HUES6 (cell line): Measurements from ENCODE around the gene TMX2.
"Not testable (repeated sequence)": the region's sequence is repeated elsewhere in the genome, so short reads cannot be mapped to it uniquely, and the experiment has no call there.

Experiments used
- H3K27ac ChIP-seq: 2 replicates; pipeline ENCODE4 v1.7.0; 2013; ENCODE audit warnings: low read depth, mild to moderate bottlenecking, low read length, inconsistent platforms
- H3K27me3 ChIP-seq: 2 replicates; pipeline ENCODE4 v1.6.1; 2013; ENCODE audit warnings: low read length; ENCODE audit not compliant: control insufficient read depth, insufficient read depth
- H3K36me3 ChIP-seq: 2 replicates; pipeline ENCODE4 v1.6.1; 2013; ENCODE audit warnings: low read length; ENCODE audit not compliant: control insufficient read depth, insufficient read depth
- H3K4me1 ChIP-seq: 2 replicates; pipeline ENCODE4 v1.6.1; 2013; ENCODE audit warnings: low read length; ENCODE audit not compliant: control insufficient read depth, insufficient read depth
- H3K4me3 ChIP-seq: 2 replicates; pipeline ENCODE4 v1.5.1; 2013; ENCODE audit warnings: low read depth, low read length
- H3K9ac ChIP-seq: one replicate; pipeline ENCODE4 v1.6.1; 2013; ENCODE audit warnings: mild to moderate bottlenecking, low read length
- H3K9me3 ChIP-seq: 2 replicates; pipeline ENCODE4 v1.6.1; 2013; ENCODE audit warnings: low read depth, low read length; ENCODE audit not compliant: control insufficient read depth, insufficient read depth

TMX2 gene

GRCh38 chr11:57681168-57681567, 31.2 kb upstream of the TMX2 start:
- H3K36me3 ChIP-seq: peaks cover 62% of the 10 kb centered on the region
- H3K27me3 ChIP-seq: no peaks in the 10 kb centered on the region
- no peak overlapping the region for H3K9ac ChIP-seq
- H3K4me1 ChIP-seq: no peaks in the 10 kb centered on the region
- H3K27ac ChIP-seq: no peak overlapping the region
- no peak overlapping the region for H3K4me3 ChIP-seq
- no peaks in the 10 kb centered on the region for H3K9me3 ChIP-seq

GRCh38 chr11:57690474-57690873, 21.9 kb upstream of the TMX2 start:
- not testable (repeated sequence) for H3K27me3 ChIP-seq, H3K9ac ChIP-seq, H3K9me3 ChIP-seq, H3K27ac ChIP-seq, H3K4me3 ChIP-seq, H3K4me1 ChIP-seq
- peaks cover 81% of the 10 kb centered on the region for H3K36me3 ChIP-seq

GRCh38 chr11:57698843-57699365, 13.5 kb upstream of the TMX2 start:
- Histone ChIP-seq H3K27ac (no peak overlapping the region), H3K36me3 (peaks cover 83% of the 10 kb centered on the region), H3K4me1 (no peaks in the 10 kb centered on the region), H3K9ac (no peak overlapping the region), H3K27me3 (no peaks in the 10 kb centered on the region), H3K9me3 (no peaks in the 10 kb centered on the region), H3K4me3 (no peak overlapping the region)

- Histone ChIP-seq H3K27ac (no peak overlapping the region), H3K9me3 (no peaks in the 10 kb centered on the region), H3K4me1 (no peaks in the 10 kb centered on the region), H3K36me3 (peaks cover 83% of the 10 kb centered on the region), H3K4me3 (no peak overlapping the region), H3K27me3 (no peaks in the 10 kb centered on the region), H3K9ac (no peak overlapping the region)
Measured at GRCh38 chr11:57699813-57700212, 12.6 kb upstream of the TMX2 start.

GRCh38 chr11:57700425-57700824, 12.0 kb upstream of the TMX2 start:
- Histone ChIP-seq H3K27me3 (no peaks in the 10 kb centered on the region), H3K4me3 (no peak overlapping the region), H3K27ac (no peak overlapping the region), H3K9ac (no peak overlapping the region), H3K36me3 (peaks cover 80% of the 10 kb centered on the region), H3K4me1 (no peaks in the 10 kb centered on the region), H3K9me3 (no peaks in the 10 kb centered on the region)

- Histone ChIP-seq H3K27me3 (no peaks in the 10 kb centered on the region), H3K9ac (no peak overlapping the region), H3K4me1 (no peaks in the 10 kb centered on the region), H3K4me3 (no peak overlapping the region), H3K9me3 (no peaks in the 10 kb centered on the region), H3K36me3 (peaks cover 63% of the 10 kb centered on the region), H3K27ac (no peak overlapping the region)
Measured at GRCh38 chr11:57703341-57703740, 9.1 kb upstream of the TMX2 start.

- H3K9me3 ChIP-seq: no peaks in the 10 kb centered on the region
- no peaks in the 10 kb centered on the region for H3K27me3 ChIP-seq
- peaks cover 50% of the 10 kb centered on the region for H3K36me3 ChIP-seq
- no peak overlapping the region for H3K4me3 ChIP-seq
- H3K27ac ChIP-seq: no peak overlapping the region
- no peak overlapping the region for H3K9ac ChIP-seq
- no peaks in the 10 kb centered on the region for H3K4me1 ChIP-seq
Measured at GRCh38 chr11:57704932-57705331, 7.5 kb upstream of the TMX2 start.

GRCh38 chr11:57705432-57705831, 7.0 kb upstream of the TMX2 start:
- H3K4me3 ChIP-seq, H3K9me3 ChIP-seq, H3K4me1 ChIP-seq, H3K27me3 ChIP-seq, H3K9ac ChIP-seq, H3K27ac ChIP-seq: not testable (repeated sequence)
- peaks cover 46% of the 10 kb centered on the region for H3K36me3 ChIP-seq

- Histone ChIP-seq H3K4me3 (no peak overlapping the region), H3K27me3 (no peaks in the 10 kb centered on the region), H3K4me1 (no peaks in the 10 kb centered on the region), H3K27ac (no peak overlapping the region), H3K9me3 (no peaks in the 10 kb centered on the region), H3K9ac (no peak overlapping the region), H3K36me3 (peaks cover 8% of the 10 kb centered on the region)
Measured at GRCh38 chr11:57709802-57710367, 2.5 kb upstream of the TMX2 start.

GRCh38 chr11:57711414-57712255, 758 bp upstream of the TMX2 start, which contains the start of gene MED19:
Gene MED19, minus strand, starts transcription at chr11:57712215. Its CDS starts 36 bp downstream, at chr11:57712179.
- Histone ChIP-seq H3K4me3 (peak within 1 kb of the TSS; percentile 94), H3K4me1 (no peaks in the 10 kb centered on the region), H3K9ac (peak within 1 kb of the TSS; percentile 92), H3K27ac (peak within 1 kb of the TSS; percentile 67), H3K36me3 (peaks cover 3% of the 10 kb centered on the region; the same call in 1 of the 2 replicates), H3K27me3 (no peaks in the 10 kb centered on the region), H3K9me3 (no peaks in the 10 kb centered on the region)

GRCh38 chr11:57713835-57714234, 1.4 kb downstream of the TMX2 start:
- Histone ChIP-seq H3K27ac (no peak overlapping the region), H3K4me3 (peak overlapping the region; percentile 94), H3K4me1 (no peaks in the 10 kb centered on the region), H3K27me3 (no peaks in the 10 kb centered on the region), H3K9me3 (peaks cover 7% of the 10 kb centered on the region; the same call in 1 of the 2 replicates), H3K36me3 (peaks cover 9% of the 10 kb centered on the region), H3K9ac (no peak overlapping the region)
